Ramos (cell line): ENCODE data around the gene LRP6.

ENCODE experiments used
- in situ Hi-C: fragments of 300-500 bp; cut with MboI; formaldehyde crosslinking; loops from one replicate; pipeline ENCODE4 v1.14.3; 2022; ENCODE audit warnings: low sequenced_read_pairs; ENCODE audit not compliant: unreplicated experiment

The LRP6 gene

GRCh38 chr12:12217018-12217359 is 49.9 kb downstream of the LRP6 start:
- in situ Hi-C loops, result no loop called here

GRCh38 chr12:12216349-12217017 is 50.4 kb downstream of the LRP6 start:
- in situ Hi-C loops, result no loop called here

GRCh38 chr12:12214635-12215131 is 52.2 kb downstream of the LRP6 start:
- in situ Hi-C loops, result no loop called here

- in situ Hi-C loops, result no loop called here
These were observed 52.6 kb downstream of the LRP6 start for GRCh38 chr12:12214201-12214600.

- in situ Hi-C loops, result no loop called here
These were observed 54.1 kb downstream of the LRP6 start for GRCh38 chr12:12212769-12213168.

GRCh38 chr12:12210983-12211382 is 55.9 kb downstream of the LRP6 start:
- in situ Hi-C loops, result no loop called here

GRCh38 chr12:12210416-12210815 is 56.4 kb downstream of the LRP6 start:
- in situ Hi-C loops, result no loop called here

GRCh38 chr12:12209675-12210074 is 57.2 kb downstream of the LRP6 start:
- in situ Hi-C loops, result no loop called here

GRCh38 chr12:12209043-12209442 is 57.8 kb downstream of the LRP6 start:
- in situ Hi-C loops, result no loop called here

- in situ Hi-C loops, result no loop called here
These were observed 59.1 kb downstream of the LRP6 start for GRCh38 chr12:12207746-12208145.

- in situ Hi-C loops, result no loop called here
These were observed 60.0 kb downstream of the LRP6 start for GRCh38 chr12:12206776-12207388.

- in situ Hi-C loops, result no loop called here
These were observed 64.1 kb downstream of the LRP6 start for GRCh38 chr12:12202747-12203146.

GRCh38 chr12:12202105-12202504 is 64.7 kb downstream of the LRP6 start:
- in situ Hi-C loops, result no loop called here

GRCh38 chr12:12201274-12201758 is 65.5 kb downstream of the LRP6 start:
- in situ Hi-C loops, result no loop called here

- in situ Hi-C loops, result no loop called here
These were observed 66.5 kb downstream of the LRP6 start for GRCh38 chr12:12200363-12200762.

GRCh38 chr12:12198124-12198523 is 68.7 kb downstream of the LRP6 start:
- in situ Hi-C loops, result no loop called here

GRCh38 chr12:12197128-12197527 is 69.7 kb downstream of the LRP6 start:
- in situ Hi-C loops, result no loop called here

GRCh38 chr12:12195516-12195915 is 71.3 kb downstream of the LRP6 start:
- in situ Hi-C loops, result no loop called here

- in situ Hi-C loops, result no loop called here
These were observed 71.8 kb downstream of the LRP6 start for GRCh38 chr12:12195081-12195480.

- in situ Hi-C loops, result no loop called here
These were observed 72.6 kb downstream of the LRP6 start for GRCh38 chr12:12194206-12194605.

GRCh38 chr12:12191008-12191407 is 75.8 kb downstream of the LRP6 start:
- in situ Hi-C loops, result no loop called here
